Measurements from ENCODE around the gene SNRNP200.

Gene SNRNP200

DNA sequence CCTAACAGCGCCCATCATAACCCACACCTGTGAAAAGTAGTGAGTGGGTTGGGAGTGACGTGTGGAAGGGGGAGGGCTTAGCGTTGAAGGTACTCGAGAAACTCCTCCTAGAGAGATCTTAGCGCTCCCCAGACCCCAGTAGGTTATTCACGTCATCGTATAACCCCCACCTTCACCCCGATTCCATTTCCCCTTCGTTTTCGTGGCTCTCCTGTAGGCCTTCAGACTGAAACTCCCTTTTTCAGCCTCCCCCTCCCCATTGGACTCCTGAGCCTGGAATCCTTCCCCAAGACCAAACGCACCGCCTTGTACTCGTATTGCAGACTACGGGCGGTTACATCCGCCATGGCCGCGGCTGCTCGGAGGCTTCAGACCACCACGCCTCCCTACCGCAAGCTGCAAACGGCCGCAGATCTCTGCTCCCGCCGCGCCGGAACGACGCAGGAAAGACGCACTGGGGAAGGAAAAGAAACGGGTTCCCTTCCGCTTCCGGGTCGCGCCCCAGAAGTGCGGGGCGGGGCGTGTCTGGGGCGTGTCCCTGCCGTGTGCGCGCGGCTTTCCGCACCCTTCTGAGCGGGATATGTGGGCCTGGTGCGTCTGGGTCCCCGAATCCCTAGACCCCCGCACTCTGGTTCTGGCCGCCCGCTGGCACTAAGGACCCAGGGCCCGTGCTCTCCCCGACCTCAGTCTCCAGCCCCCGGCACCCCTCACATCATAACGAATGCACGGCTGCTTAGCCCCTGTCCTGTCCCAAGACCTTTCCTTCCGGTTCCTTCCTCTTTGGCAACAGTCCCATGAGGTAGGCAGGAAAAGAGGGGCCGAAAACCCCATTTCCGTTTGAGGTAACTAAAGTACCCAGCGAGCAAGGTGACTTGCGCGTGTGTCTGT lies at the start of gene SNRNP200:
SNRNP200 (minus strand) TSS at position 456 of the 888 bp plus-strand sequence; CDS start at position 347, 109 bp downstream.
- peak; percentile 85 for DNase-seq (ENCODE audit: low read depth)

- no peak for DNase-seq (ENCODE audit: low read depth)
Observed at GRCh38 chr2:96354492-96354891, 49.1 kb upstream of the SNRNP200 start.

DNA sequence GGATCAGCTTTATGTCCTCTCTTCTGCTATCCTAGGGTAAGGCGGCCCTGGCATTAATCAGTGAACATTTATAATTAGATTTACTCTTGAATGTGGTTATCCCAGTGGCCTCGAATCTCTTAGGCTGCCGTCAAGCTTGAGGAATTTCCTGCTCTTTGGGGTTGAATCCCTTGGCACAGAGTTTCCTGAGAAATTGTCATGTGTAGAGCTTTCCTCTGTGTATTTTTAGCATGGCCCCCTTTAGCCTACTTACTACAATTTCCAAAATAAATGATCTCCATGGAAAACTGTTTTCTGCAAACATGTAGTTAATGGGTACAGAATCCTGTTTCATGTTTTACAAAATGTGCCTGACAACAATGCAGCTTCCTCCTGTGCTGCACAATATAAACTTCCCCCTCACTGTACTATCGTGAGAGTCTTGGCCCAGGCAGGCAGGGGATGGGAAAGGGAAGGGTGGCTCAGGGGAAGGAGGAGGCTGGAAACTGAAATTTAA lies 48.3 kb upstream of the SNRNP200 start:
- no peak for DNase-seq (ENCODE audit: low read depth)

DNA sequence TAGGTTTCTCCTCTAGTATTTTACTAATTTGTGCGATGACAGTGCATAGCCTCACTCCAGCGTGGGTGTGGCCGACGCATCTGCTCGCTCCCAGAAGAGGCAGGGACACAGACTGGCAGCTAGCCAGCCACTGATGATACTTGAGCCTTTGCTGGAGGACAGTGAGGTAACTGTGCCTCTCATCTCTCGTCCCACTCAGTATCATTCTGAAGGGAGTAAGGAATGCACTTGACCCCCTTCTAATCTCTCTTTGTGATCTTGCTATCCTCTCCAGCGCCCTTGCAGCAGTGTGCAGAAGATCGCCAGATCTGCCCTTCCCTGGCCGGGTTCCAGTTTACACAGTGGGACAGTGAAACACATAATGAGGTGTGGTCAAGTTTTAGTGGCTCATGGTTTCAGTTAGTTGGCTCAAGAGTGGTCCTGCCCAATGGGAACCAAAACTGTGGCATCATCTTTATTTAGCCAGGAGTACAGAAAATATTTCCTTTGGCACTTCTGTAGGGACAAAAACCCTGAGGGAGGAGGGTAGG lies 47.8 kb upstream of the SNRNP200 start:
- DNase-seq (ENCODE audit: low read depth) = no peak

DNA sequence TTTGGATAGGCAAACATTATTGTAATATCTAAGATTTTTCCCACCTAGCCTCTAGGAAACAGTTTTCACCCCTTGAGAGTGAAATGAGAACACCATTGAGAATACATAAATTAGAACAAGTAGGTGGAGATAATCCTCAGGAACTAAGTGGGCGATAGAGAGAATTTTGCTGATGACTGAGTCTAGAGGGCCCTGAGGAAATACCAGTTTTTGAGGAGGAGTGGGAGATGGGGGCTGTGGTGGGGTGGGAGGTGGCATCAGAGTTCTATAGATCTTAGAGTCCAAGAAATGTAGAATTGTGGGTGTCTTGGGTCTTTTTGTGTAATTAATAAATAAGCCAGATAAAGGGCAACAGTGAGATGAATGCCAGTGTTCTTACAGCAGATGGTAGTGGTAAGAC lies 42.0 kb upstream of the SNRNP200 start:
- no peak for DNase-seq (ENCODE audit: low read depth)

DNA sequence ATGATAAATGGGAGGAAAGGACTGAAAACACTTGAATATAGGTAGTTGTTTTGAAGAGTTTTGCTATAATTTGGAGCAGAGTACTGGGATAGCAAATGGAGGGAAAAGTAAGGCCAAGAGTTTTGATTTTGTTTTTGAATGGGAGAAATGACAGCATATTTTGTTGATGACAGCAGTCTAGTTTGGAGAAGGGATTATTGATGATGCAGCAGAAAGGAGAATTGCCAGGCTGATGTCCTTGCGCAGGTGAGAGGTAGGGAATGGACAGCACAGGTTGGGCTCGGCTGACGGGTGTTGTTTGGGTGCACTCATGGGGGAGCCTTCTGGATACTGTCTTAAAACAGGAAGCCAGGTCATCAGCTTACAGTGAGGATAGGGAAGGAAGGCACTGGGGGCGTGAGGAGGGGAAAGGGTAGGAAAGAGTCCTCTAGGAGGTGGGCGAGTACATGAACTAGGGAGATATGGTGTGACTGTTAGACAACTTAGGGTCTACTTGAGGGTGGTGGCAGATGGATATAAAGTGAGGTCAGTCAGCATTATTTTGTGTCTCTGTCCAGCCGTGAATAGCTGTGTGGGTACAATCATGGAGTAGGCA lies 40.6 kb upstream of the SNRNP200 start:
- DNase-seq (ENCODE audit: low read depth) = no peak

DNA sequence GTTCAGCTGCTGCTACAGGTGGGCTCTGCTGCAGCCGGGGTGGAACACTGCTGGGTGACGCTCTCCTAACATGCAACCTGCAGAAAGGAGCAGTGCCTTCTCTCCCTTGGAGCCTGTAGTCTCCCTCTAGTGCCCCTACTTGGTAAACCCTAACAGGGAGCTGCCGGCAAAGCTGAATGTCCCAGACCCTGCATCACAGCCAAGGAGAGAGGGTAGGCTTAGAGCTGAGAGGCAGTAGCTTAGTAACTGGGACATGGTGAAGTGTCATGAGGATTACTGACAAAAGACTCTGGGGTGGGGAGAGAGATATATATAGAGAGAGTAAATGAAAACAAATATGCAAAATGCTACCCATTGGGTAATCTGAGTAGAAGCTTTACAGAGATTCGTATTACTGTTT lies 40.1 kb upstream of the SNRNP200 start:
- DNase-seq (ENCODE audit: low read depth) = no peak

- DNase-seq (ENCODE audit: low read depth) = no peak
Observed at GRCh38 chr2:96344011-96344410, 38.7 kb upstream of the SNRNP200 start.

GRCh38 chr2:96342085-96342484 lies 36.7 kb upstream of the SNRNP200 start:
- DNase-seq (ENCODE audit: low read depth) = no peak

DNA sequence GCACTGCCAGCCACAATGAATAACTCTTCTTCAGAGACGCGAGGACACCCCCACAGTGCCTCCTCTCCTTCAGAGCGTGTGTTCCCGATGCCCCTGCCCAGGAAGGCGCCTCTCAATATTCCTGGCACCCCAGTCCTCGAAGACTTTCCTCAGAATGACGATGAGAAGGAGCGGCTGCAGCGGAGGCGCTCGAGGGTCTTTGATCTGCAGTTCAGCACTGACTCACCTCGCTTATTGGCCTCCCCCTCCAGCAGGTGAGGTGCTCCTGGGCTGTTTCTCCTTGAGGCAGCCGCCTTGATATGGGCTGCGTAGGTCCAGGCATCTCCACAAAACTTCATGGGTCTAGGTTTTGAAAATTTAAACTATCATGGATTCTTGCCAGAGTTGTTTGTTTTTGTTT lies 36.3 kb upstream of the SNRNP200 start:
- DNase-seq (ENCODE audit: low read depth) = no peak

DNA sequence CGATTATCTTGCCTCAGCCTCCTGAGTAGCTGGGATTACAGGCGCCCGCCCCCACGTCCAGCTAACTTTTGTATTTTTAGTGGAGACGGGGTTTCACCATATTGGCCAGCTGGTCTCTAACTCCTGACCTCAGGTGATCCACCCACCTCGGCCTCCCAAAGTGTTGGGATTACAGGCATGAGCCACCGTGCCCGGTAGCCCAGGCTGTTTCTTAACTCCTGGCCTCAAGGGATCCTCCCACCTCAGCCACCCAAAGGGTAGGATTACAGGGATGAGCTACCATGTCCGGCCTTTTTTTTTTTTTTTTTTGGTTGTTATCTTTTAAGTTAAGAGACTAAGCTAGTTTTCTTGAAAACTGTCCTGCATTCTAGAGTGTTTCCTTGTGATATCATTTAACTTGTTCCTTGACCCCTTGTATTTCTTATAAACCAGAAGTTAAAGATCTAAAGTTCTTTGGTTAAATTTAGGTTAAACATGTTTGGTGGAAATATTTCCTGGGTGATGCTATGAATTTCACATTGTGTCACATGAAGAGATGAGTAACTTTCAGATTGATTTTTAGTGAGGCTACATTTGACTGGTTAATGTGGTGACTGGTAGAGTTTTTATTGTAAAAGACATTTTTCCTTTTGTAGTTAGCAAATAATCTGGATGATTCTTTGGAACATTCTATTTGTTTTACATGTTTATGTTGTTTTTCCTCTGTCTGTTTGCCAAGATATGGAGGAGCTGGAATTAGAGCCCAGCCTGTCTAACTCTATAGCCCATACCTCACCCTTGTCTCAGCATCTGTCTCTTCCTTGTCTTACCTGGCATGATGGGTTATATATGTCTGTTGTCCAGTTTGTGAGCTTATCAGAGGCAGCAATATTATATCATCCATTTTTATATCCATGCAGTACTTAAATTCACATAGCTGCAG lies 35.4 kb upstream of the SNRNP200 start:
- no peak for DNase-seq (ENCODE audit: low read depth)

GRCh38 chr2:96336873-96337272 lies 31.5 kb upstream of the SNRNP200 start:
- DNase-seq (ENCODE audit: low read depth) = no peak

DNA sequence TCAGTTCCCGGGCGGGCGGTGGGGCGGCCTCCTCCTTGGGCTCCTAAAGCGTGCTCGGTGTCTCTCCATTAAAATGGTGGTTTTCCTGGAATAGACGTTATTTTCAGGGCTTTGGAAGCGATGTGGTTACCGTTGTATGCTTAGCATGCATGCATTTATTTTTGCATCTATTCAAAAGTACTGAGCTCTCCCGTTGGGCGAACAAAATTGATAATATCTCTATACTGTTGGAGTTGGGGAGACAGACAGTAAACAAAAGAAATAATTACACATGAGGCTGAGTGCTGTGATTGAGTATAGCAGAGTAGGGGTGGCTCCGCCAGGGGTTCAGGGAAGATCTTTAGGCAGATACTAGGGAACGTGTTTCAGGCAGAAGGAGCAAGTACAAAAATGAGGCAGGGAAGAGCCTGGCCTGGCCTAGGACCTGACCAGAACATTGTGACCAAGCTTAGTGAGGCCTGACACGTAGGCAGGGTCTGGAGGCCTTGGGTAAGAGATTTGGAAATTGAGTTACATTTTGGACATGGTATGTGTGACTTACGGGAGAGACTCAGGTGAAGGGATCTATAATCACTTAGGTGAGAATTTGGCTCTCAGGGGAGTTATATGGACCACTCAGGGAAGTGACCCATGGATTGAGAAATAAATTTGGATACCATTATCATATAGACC lies 30.9 kb upstream of the SNRNP200 start:
- DNase-seq (ENCODE audit: low read depth) = no peak

GRCh38 chr2:96333708-96334107 lies 28.4 kb upstream of the SNRNP200 start:
- DNase-seq (ENCODE audit: low read depth) = no peak

- no peak for DNase-seq (ENCODE audit: low read depth)
Observed at GRCh38 chr2:96330407-96330806, 25.1 kb upstream of the SNRNP200 start.

DNA sequence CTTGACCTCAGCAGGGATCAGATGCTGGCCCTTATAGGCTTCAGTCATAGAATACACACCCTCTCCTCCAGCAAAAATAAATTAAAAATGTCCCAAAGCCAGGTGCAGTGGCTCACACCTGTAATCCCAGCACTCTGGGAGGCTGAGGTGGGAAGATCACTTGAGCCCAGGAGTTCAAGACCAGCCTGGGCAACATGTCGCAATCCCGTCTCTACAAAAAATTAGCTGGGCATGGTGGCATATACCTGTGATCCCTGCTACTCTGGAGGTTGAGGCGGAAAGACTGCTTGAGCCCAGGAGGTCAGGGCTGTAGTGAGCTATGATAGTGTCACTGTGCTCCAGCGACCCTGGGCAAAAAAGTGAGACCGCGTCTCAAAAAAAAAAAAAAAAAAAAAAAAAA lies 24.5 kb upstream of the SNRNP200 start:
- no peak for DNase-seq (ENCODE audit: low read depth)

GRCh38 chr2:96329456-96329855 lies 24.1 kb upstream of the SNRNP200 start:
- no peak for DNase-seq (ENCODE audit: low read depth)

GRCh38 chr2:96326990-96327820 lies 21.9 kb upstream of the SNRNP200 start:
- DNase-seq (ENCODE audit: low read depth) = no peak

GRCh38 chr2:96326564-96326963 lies 21.2 kb upstream of the SNRNP200 start:
- no peak for DNase-seq (ENCODE audit: low read depth)

DNA sequence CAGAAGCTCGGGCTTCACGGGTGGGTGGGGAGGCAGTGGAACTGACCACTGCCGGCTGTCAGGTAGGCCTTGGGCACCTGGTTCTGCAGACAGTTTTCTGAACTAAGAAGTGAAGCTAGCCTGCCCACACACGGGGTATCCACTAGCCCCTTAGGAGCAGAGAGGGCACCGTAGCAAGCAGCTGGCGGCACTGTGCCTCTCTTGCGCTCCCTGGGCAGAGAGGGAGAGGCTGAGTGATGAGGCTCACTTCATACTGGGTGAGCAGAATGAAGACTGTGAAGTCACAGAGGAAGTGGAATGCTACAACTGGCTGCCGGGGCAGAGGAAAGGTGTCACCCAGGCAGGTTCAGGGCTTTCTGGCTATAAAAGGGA lies 20.5 kb upstream of the SNRNP200 start:
- DNase-seq (ENCODE audit: low read depth) = no peak
